Uterus (tissue), 2 donors: Measurements from ENCODE around the gene JAZF1.

ENCODE experiments used
- CTCF ChIP-seq, 4 experiments: fragments of 200-600 bp in 2 of 4; fragments of 450-650 bp in 2 of 4; sonication (generic) in 2 of 4; IDR thresholded peaks; one replicate each; pipeline ENCODE4 v1.5.1; 2016 to 2019; ENCODE audit warnings: antibody characterized with exemption in 4 of 4, mild to moderate bottlenecking in 2 of 4, moderate library complexity in 1 of 4
- POLR2A ChIP-seq, 2 donors: fragments of 450-650 bp; IDR thresholded peaks; one replicate each; pipeline ENCODE4 v1.6.1; 2016; ENCODE audit warnings: antibody characterized with exemption in 2 of 2, mild to moderate bottlenecking in 1 of 2, moderate library complexity in 1 of 2

- TF ChIP-seq CTCF (IDR thresholded peaks at IDR 0.05) (no peak), POLR2A (IDR thresholded peaks at IDR 0.05) (no peak)
Measured at GRCh38 chr7:28071570-28071969, 109.0 kb downstream of the JAZF1 start.
